Neuronal stem cell (in vitro differentiated cells): ENCODE results near the gene PCSK5.

Experiments used
- DNase-seq: peaks from one replicate; pipeline ENCODE4 v3.0.0-alpha.2; 2013; ENCODE audit warnings: low spot score
- H2AFZ ChIP-seq: one replicate; pipeline ENCODE4 v1.6.1; 2013; ENCODE audit warnings: mild to moderate bottlenecking, low read length, inconsistent platforms
- H2AK5ac ChIP-seq: 2 replicates; pipeline ENCODE4 v1.6.1; 2013; ENCODE audit warnings: low read depth, mild to moderate bottlenecking, inconsistent platforms, low read length, moderate library complexity, mixed read lengths
- H2BK120ac ChIP-seq: 2 replicates; pipeline ENCODE4 v1.6.1; 2013; ENCODE audit warnings: low read depth, mild to moderate bottlenecking, inconsistent platforms, low read length, moderate library complexity, mixed read lengths
- H2BK12ac ChIP-seq: one replicate; pipeline ENCODE4 v1.6.1; 2013; ENCODE audit warnings: low read length, inconsistent platforms
- H2BK15ac ChIP-seq: 2 replicates; pipeline ENCODE4 v1.6.1; 2013; ENCODE audit warnings: mild to moderate bottlenecking, low read length, inconsistent platforms, mixed read lengths
- H2BK5ac ChIP-seq: one replicate; pipeline ENCODE4 v1.6.1; 2013; ENCODE audit warnings: inconsistent platforms, mild to moderate bottlenecking, low read length, moderate library complexity
- H3K14ac ChIP-seq: one replicate; pipeline ENCODE4 v1.6.1; 2013; ENCODE audit warnings: low read length, inconsistent platforms
- H3K18ac ChIP-seq: 2 replicates; pipeline ENCODE4 v1.6.1; 2013; ENCODE audit warnings: low read length, inconsistent platforms
- H3K23ac ChIP-seq: 2 replicates; pipeline ENCODE4 v1.6.1; 2013; ENCODE audit warnings: low read depth, mild to moderate bottlenecking, mixed read lengths, low read length, inconsistent platforms; ENCODE audit not compliant: poor library complexity
- H3K27ac ChIP-seq: replicated peaks from 3 replicates; pipeline ENCODE4 v1.5.1; 2013; ENCODE audit warnings: low read length, inconsistent platforms
- H3K27me3 ChIP-seq, 3 experiments: 2 replicates each; pipeline ENCODE4 v1.6.1; 2013; ENCODE audit warnings: low read length in 3 of 3, mild to moderate bottlenecking in 2 of 3, inconsistent platforms in 1 of 3, low read depth in 1 of 3, mixed read lengths in 1 of 3, moderate library complexity in 1 of 3; ENCODE audit not compliant: control insufficient read depth in 3 of 3, insufficient read depth in 3 of 3
- H3K36me3 ChIP-seq, 2 donors: replicated peaks in 1 of 2; 2 replicates each; pipeline ENCODE4 v1.6.1; 2013; ENCODE audit warnings: low read length in 2 of 2; ENCODE audit not compliant: control insufficient read depth in 2 of 2, insufficient read depth in 2 of 2
- H3K4ac ChIP-seq: 2 replicates; pipeline ENCODE4 v1.6.1; 2013; ENCODE audit warnings: inconsistent platforms, mild to moderate bottlenecking, low read length, moderate library complexity
- H3K4me1 ChIP-seq, 2 donors: 1 replicate in 1 of 2; 2 replicates in 1 of 2; pipeline ENCODE4 v1.6.1; 2013; ENCODE audit warnings: low read length in 2 of 2, low read depth in 1 of 2; ENCODE audit not compliant: control insufficient read depth in 2 of 2, insufficient read depth in 1 of 2
- H3K4me2 ChIP-seq: one replicate; pipeline ENCODE4 v1.6.1; 2013; ENCODE audit warnings: mild to moderate bottlenecking, low read length, inconsistent platforms; ENCODE audit not compliant: insufficient read depth, poor library complexity, severe bottlenecking
- H3K4me3 ChIP-seq, 2 donors: 2 replicates each; pipeline ENCODE4 v1.5.1; 2013; ENCODE audit warnings: low read length in 2 of 2, mild to moderate bottlenecking in 2 of 2, inconsistent platforms in 1 of 2, moderate library complexity in 1 of 2
- H3K79me1 ChIP-seq: one replicate; pipeline ENCODE4 v1.6.1; 2013; ENCODE audit warnings: low read depth, mild to moderate bottlenecking, inconsistent platforms, low read length, moderate library complexity
- H3K9ac ChIP-seq: one replicate; pipeline ENCODE4 v1.6.1; 2013; ENCODE audit warnings: mild to moderate bottlenecking, low read depth, low read length, inconsistent platforms; ENCODE audit not compliant: poor library complexity
- H3K9me3 ChIP-seq, 2 donors: replicated peaks in 1 of 2; 2 replicates each; pipeline versions ENCODE3 to v1.6.1; 2013; ENCODE audit warnings: low read length in 2 of 2, mild to moderate bottlenecking in 2 of 2, inconsistent platforms in 1 of 2, low read depth in 1 of 2, mixed read lengths in 1 of 2, moderate library complexity in 1 of 2; ENCODE audit not compliant: control insufficient read depth in 2 of 2, insufficient read depth in 1 of 2
- H4K8ac ChIP-seq: one replicate; pipeline ENCODE4 v1.6.1; 2013; ENCODE audit warnings: low read depth, mild to moderate bottlenecking, inconsistent platforms, low read length, moderate library complexity
- H4K91ac ChIP-seq: one replicate; pipeline ENCODE4 v1.6.1; 2013; ENCODE audit warnings: low read length, low read depth, mild to moderate bottlenecking, inconsistent platforms; ENCODE audit not compliant: poor library complexity
- WGBS, 2 donors: extraction: QIAGEN DNeasy Blood & Tissue Kit; methylation state at CpG; one replicate each; pipeline ENCODE4 v1.1.7; 2013; ENCODE audit warnings: missing lambda C conversion rate in 2 of 2, mixed read lengths in 1 of 2; ENCODE audit not compliant: insufficient read length in 2 of 2, insufficient replicate concordance in 1 of 2; ENCODE audit errors: extremely low coverage in 2 of 2; 5-methylcytosine and 5-hydroxymethylcytosine counted together

Gene PCSK5

DNA sequence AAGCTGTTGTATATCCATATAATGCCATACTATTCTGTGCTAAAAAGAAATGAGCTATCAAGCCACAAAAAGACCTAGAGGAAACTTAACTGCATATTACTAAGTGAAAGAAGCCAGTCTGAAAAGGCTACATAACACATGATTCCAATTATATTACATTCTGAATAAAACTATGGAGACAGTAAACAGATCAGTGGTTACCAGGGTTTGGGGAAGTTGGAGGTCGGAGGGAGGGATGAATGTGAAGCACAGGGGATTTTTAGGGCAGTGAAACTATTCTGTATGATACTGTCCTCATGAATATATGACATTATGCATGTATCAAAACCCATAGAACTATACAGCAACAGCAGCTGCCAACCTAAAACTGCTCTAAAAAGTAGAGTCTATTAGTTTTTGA, 509.4 kb downstream of the PCSK5 start:
- no peak overlapping the region for H2BK120ac ChIP-seq
- no peak overlapping the region for H3K4me2 ChIP-seq
- no peak overlapping the region for H2BK5ac ChIP-seq
- no peak overlapping the region for H2AFZ ChIP-seq
- DNase-seq, result no peak
- WGBS, 2 donors, result no CpG with 5 or more reads among the region's 1 CpG
- H4K8ac ChIP-seq, result no peak overlapping the region
- H2BK12ac ChIP-seq, result no peak overlapping the region
- no peak overlapping the region for H3K18ac ChIP-seq
- H2BK15ac ChIP-seq, result no peak overlapping the region
- no peak overlapping the region for H4K91ac ChIP-seq
- H3K36me3 ChIP-seq, result no peaks in the 10 kb centered on the region
- H3K14ac ChIP-seq, result no peak overlapping the region
- no peak overlapping the region for H3K23ac ChIP-seq
- H3K9me3 ChIP-seq, result no peaks in the 10 kb centered on the region
- H3K27ac ChIP-seq, result no peak overlapping the region
- no peak overlapping the region for H3K4me3 ChIP-seq
- no peaks in the 10 kb centered on the region for H3K79me1 ChIP-seq
- no peak overlapping the region for H2AK5ac ChIP-seq
- H3K9ac ChIP-seq, result no peak overlapping the region
- H3K4ac ChIP-seq, result no peak overlapping the region
- peaks cover 0 to 2% of the 10 kb centered on the region in 2 donors for H3K4me1 ChIP-seq
- H3K27me3 ChIP-seq, result no peaks in the 10 kb centered on the region

GRCh38 chr9:76400534-76401096, 510.1 kb downstream of the PCSK5 start:
- no peak overlapping the region for H2AFZ ChIP-seq
- no peak overlapping the region for H2AK5ac ChIP-seq
- H3K14ac ChIP-seq, result no peak overlapping the region
- H3K18ac ChIP-seq, result no peak overlapping the region
- no peak overlapping the region for H4K91ac ChIP-seq
- H3K36me3 ChIP-seq, result no peaks in the 10 kb centered on the region
- no peak for DNase-seq
- H3K4me2 ChIP-seq, result no peak overlapping the region
- H2BK120ac ChIP-seq, result no peak overlapping the region
- no peaks in the 10 kb centered on the region for H3K9me3 ChIP-seq
- no peaks in the 10 kb centered on the region for H3K79me1 ChIP-seq
- no peak overlapping the region for H2BK5ac ChIP-seq
- no peak overlapping the region for H3K27ac ChIP-seq
- no peak overlapping the region for H3K4me3 ChIP-seq
- H2BK12ac ChIP-seq, result no peak overlapping the region
- no peaks in the 10 kb centered on the region for H3K4me1 ChIP-seq
- no peak overlapping the region for H3K4ac ChIP-seq
- no peak overlapping the region for H3K23ac ChIP-seq
- no peak overlapping the region for H4K8ac ChIP-seq
- H3K27me3 ChIP-seq, result no peaks in the 10 kb centered on the region
- WGBS, 2 donors, result no CpG with 5 or more reads among the region's 1 CpG
- H2BK15ac ChIP-seq, result no peak overlapping the region
- H3K9ac ChIP-seq, result no peak overlapping the region

DNA sequence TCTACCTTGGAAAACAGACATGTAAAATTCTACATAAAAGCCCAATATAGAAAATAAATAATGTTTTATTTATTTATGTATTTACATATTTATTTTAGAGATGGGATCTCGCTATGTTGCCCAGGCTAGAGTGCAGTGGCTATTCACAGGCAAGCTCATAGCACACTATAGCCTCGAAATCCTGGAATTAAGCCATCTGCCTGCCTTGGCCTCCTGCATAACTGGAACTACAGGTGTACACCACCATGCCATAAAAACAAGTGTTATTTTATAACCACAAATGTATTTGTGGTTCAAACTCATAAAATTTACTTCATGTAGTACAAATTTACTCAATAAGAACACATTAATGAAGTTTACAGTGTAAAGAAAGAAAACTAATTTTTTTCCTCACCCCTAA, 510.7 kb downstream of the PCSK5 start:
- H4K8ac ChIP-seq, result no peak overlapping the region
- no peaks in the 10 kb centered on the region for H3K36me3 ChIP-seq
- no peaks in the 10 kb centered on the region for H3K27me3 ChIP-seq
- H3K4me3 ChIP-seq, result no peak overlapping the region
- H3K23ac ChIP-seq, result no peak overlapping the region
- no peaks in the 10 kb centered on the region for H3K79me1 ChIP-seq
- no peak for DNase-seq
- H3K9ac ChIP-seq, result no peak overlapping the region
- no peak overlapping the region for H3K4me2 ChIP-seq
- no peak overlapping the region for H2AFZ ChIP-seq
- no peak overlapping the region for H3K14ac ChIP-seq
- no peak overlapping the region for H3K4ac ChIP-seq
- H3K9me3 ChIP-seq, result no peaks in the 10 kb centered on the region
- H4K91ac ChIP-seq, result no peak overlapping the region
- H2BK120ac ChIP-seq, result no peak overlapping the region
- no peaks in the 10 kb centered on the region for H3K4me1 ChIP-seq
- no CpG with 5 or more reads among the region's 2 CpGs for WGBS, 2 donors
- no peak overlapping the region for H3K18ac ChIP-seq
- H3K27ac ChIP-seq, result no peak overlapping the region
- no peak overlapping the region for H2AK5ac ChIP-seq
- H2BK12ac ChIP-seq, result no peak overlapping the region
- no peak overlapping the region for H2BK5ac ChIP-seq
- no peak overlapping the region for H2BK15ac ChIP-seq

GRCh38 chr9:76401580-76402354, 511.3 kb downstream of the PCSK5 start:
- no peak overlapping the region for H3K27ac ChIP-seq
- H3K23ac ChIP-seq, result no peak overlapping the region
- H2BK12ac ChIP-seq, result no peak overlapping the region
- no peak overlapping the region for H3K18ac ChIP-seq
- no peak overlapping the region for H3K4me3 ChIP-seq
- H3K14ac ChIP-seq, result no peak overlapping the region
- no peak overlapping the region for H2AFZ ChIP-seq
- no peaks in the 10 kb centered on the region for H3K9me3 ChIP-seq
- no peaks in the 10 kb centered on the region for H3K4me1 ChIP-seq
- no peaks in the 10 kb centered on the region for H3K27me3 ChIP-seq
- no peaks in the 10 kb centered on the region for H3K79me1 ChIP-seq
- no peak overlapping the region for H3K4me2 ChIP-seq
- WGBS, 2 donors, result no CpG with 5 or more reads among the region's 3 CpGs
- H4K91ac ChIP-seq, result no peak overlapping the region
- no peak overlapping the region for H2AK5ac ChIP-seq
- H3K36me3 ChIP-seq, result no peaks in the 10 kb centered on the region
- no peak overlapping the region for H3K4ac ChIP-seq
- no peak overlapping the region for H2BK120ac ChIP-seq
- H4K8ac ChIP-seq, result no peak overlapping the region
- H2BK5ac ChIP-seq, result no peak overlapping the region
- no peak for DNase-seq
- H2BK15ac ChIP-seq, result no peak overlapping the region
- H3K9ac ChIP-seq, result no peak overlapping the region
